Fibroblast of the aortic adventitia (primary cell): ENCODE data around the gene PSD2. TPM values are rescaled to one million over a fixed set of nuclear protein-coding genes. Genes with fewer than 3 reads are reported as not detected.

ENCODE experiments used
- DNase-seq: peaks from one replicate; pipeline ENCODE4 v3.0.0-alpha.2; 2010; ENCODE audit warnings: low read depth
- H3K4me3 ChIP-seq: 2 replicates; pipeline ENCODE4 v1.5.1; 2011; ENCODE audit warnings: low read depth, mild to moderate bottlenecking, control low read depth, low read length, moderate library complexity
- total RNA-seq: library from RNA; depleted of rRNA; stranded (reverse); fragments of >200 nt; gene quantifications from 2 replicates; pipeline ENCODE4 v1.2.3, GENCODE V29; 2012; ENCODE audit warnings: low replicate concordance
- TF ChIP-seq, protein P1 (sequence below): IDR thresholded peaks from 2 replicates; pipeline ENCODE4 v1.5.1; 2011; ENCODE audit warnings: mild to moderate bottlenecking, low read length, control low read depth, inconsistent platforms; ENCODE audit not compliant: insufficient read depth

PSD2 gene
- total RNA-seq, 1 donor: not detected

DNA sequence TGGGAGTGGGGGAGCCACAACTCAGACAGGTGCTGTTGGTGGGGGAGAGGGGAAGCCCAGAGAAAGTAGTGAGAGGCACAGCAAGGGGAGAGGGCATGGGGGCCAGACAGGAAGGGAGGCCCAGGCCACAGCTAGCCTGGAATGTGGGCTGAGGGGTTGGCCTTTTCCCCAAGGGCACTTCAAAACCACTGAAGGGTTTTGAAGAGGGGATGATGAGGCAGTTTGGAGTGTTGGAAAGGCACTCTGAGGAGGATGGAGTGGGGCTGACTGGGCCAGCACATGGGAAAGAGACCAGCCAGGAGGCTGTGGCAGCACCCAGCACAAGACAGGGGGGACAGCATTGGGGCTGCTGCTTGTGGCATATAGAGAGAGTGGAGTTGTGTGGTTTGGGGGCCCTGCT, 3.8 kb downstream of the PSD2 start:
- TF ChIP-seq, protein P1, sequence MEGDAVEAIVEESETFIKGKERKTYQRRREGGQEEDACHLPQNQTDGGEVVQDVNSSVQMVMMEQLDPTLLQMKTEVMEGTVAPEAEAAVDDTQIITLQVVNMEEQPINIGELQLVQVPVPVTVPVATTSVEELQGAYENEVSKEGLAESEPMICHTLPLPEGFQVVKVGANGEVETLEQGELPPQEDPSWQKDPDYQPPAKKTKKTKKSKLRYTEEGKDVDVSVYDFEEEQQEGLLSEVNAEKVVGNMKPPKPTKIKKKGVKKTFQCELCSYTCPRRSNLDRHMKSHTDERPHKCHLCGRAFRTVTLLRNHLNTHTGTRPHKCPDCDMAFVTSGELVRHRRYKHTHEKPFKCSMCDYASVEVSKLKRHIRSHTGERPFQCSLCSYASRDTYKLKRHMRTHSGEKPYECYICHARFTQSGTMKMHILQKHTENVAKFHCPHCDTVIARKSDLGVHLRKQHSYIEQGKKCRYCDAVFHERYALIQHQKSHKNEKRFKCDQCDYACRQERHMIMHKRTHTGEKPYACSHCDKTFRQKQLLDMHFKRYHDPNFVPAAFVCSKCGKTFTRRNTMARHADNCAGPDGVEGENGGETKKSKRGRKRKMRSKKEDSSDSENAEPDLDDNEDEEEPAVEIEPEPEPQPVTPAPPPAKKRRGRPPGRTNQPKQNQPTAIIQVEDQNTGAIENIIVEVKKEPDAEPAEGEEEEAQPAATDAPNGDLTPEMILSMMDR: no peak
- no peak for DNase-seq
- H3K4me3 ChIP-seq: no peak overlapping the region

DNA sequence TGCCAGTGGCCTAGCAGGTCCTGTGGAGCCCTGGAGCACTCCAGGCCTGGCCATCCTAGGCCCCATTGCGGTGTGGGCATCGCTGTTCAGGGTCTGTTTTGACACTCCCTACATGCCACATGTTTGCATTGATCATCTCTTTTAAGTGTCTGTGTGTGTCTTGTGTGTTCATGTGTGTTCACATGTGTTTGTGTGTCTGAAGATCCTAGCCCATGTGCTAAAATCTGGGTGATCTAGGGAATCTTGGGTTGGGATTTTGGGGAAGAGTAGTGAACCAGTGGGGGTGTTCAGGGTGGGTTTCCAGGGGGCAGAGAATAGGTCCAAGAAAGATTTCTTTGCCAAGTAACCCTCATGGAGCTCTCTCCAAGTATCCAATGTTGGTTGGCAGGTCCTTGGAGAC, 8.4 kb downstream of the PSD2 start:
- TF ChIP-seq, protein P1: no peak
- DNase-seq: no peak
- H3K4me3 ChIP-seq: no peak overlapping the region

DNA sequence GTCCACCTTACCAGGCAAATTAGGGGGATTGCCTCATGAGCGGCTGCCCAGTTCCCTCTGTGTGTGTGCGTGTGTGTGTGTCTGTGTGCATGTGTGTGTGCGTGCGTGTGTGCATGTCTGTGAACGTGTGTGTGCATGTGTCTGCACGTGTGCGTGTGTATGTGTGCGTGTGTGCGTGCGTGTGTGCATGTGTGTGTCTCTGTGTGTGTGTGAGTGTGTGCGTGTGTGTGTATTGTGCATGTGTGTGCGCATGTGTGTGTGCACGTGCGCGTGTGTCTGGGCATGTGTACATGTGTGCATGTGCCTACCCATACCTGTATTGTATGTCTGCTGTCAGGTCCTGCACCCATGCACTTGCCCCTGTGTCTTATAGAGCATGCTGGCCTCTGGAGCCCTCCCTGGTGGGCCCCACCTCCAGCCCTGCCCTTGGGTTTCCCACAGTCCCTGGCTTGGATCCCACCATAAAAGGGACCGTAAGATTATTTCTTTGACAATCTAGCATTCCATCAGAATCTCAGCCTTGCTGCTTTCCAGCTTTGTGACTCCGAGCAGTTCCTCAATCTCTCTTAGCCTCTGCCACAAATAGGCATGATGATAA, 9.3 kb downstream of the PSD2 start:
- TF ChIP-seq, protein P1: no peak
- DNase-seq: no peak
- no peak overlapping the region for H3K4me3 ChIP-seq

DNA sequence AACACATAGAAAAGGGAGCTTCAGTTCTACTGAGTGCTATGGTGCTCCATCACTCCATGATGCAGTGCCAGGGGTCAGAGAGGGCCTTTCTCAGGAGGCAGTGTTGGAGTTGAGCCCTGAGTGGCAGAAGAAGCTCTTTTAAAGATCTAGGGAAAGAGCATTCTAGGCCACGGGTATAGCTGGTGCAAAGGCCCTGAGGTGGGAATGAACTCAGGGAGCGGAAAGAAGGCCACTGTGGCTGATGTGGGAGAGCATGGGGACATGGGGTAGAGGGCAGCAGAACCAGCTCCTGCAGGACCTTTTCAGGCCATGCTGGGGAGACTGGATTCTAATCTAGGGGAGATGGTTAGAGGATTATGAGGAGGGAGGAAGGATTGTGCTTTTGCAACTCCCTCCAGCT, 9.9 kb downstream of the PSD2 start:
- no peak overlapping the region for H3K4me3 ChIP-seq
- TF ChIP-seq, protein P1: no peak
- no peak for DNase-seq

DNA sequence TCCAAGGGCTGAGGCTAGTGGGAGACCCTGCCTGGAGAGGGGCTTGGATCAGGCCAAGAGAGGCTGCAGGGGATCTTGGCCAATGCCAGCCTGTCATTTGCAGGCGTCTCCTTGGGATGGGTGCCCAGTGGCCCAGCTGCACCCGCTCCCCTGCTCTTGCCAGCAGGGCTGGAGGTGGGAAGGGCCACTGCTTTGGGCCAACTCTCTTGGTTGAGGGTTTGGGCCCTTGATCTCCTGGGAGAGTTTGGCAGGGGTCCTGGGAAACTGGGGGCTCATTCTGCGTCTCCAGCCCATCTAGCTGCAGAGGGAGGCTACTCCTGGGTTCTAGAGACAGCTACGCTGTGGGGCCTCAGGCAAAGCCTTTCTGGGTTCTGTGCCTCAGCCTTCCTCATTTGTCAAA, 10.5 kb downstream of the PSD2 start:
- H3K4me3 ChIP-seq: no peak overlapping the region
- TF ChIP-seq, protein P1: no peak
- DNase-seq: no peak

DNA sequence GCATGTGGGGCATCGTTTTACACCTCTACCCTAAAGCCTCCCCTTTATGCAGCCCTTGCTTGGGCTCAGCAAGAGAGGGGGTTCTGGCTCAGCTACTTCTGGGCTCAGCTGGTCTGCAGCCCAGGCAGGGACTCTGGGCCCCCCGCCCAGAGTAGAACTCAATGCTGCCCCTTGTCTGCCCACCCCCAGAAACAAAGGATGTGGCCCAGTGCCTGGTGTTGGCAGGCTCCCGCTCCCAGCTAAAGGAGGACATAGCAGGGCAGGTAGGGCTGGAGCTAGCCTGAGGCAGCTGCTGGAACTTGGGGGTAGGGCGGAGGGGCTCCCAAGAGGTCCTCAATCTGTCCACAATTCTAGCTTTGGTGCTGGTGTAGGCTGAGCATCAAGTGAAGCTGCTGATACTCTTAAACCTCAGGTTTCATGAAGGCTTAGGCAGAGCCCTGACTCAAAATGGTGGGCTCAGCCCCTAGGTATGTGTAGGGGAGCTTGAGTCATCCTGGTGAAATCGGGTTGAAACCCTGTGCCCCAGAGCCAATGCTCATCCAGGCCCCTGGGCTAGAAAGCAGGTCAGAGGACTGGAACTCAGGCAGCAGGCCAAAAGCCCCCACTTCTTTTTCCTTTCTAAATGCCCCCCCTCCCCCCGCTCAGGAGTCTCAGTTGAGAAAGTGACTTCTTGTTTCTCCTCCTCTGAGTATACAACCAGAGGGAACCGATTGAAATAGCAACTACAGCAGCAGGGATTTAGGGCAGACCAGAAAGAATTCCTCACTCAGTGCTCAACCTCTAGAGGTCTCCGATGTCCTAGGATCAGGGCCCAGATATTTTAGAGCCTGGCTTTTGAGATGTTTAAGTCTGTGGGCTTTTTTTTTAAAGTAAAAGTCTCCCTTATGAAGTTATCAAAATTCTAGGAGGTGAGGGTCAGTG, 11.4 kb downstream of the PSD2 start:
- no peak overlapping the region for H3K4me3 ChIP-seq
- DNase-seq: no peak
- TF ChIP-seq, protein P1: no peak

DNA sequence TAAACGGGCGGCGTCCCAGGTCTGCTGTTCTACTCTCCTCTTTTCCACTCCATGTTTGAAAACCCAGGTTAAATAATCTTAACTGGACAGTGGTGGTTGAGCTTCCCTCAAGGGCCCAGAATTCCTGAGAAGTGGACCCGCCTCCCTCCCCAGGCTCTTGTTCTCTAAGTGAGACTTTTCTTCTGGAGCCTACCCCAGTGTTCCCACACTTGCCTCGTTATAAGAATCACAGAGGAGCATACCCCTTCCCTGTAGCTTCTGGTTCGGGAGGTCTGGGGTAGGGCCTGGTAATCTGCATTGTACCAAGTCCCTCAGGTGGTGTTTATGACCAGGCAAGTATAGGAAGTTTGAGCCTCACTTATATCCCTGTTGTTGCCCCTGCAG, 12.0 kb downstream of the PSD2 start:
- TF ChIP-seq, protein P1: no peak
- H3K4me3 ChIP-seq: no peak overlapping the region
- no peak for DNase-seq
